H9 (cell line): ENCODE data around the gene CAMTA1. TPM values are rescaled to one million over a fixed set of nuclear protein-coding genes. Genes with fewer than 3 reads are reported as not detected.

ENCODE experiments used
- DNase-seq: peaks from one replicate; pipeline ENCODE4 v3.0.0-alpha.2; 2017
- H2AFZ ChIP-seq: one replicate; pipeline ENCODE4 v1.6.1; 2013; ENCODE audit warnings: mild to moderate bottlenecking, low read length, control low read depth, moderate library complexity
- H2AK5ac ChIP-seq: 2 replicates; pipeline ENCODE4 v1.6.1; 2013; ENCODE audit warnings: low read length, control low read depth, mixed read lengths; ENCODE audit not compliant: insufficient read length
- H2BK120ac ChIP-seq: one replicate; pipeline ENCODE4 v1.6.1; 2013; ENCODE audit warnings: low read depth, mild to moderate bottlenecking, low read length, control low read depth, inconsistent platforms; ENCODE audit not compliant: poor library complexity, severe bottlenecking
- H2BK12ac ChIP-seq: 2 replicates; pipeline ENCODE4 v1.6.1; 2013; ENCODE audit warnings: low read length, control low read depth, mixed read lengths, low read depth; ENCODE audit not compliant: insufficient read length
- H2BK15ac ChIP-seq: 2 replicates; pipeline ENCODE4 v1.6.1; 2013; ENCODE audit warnings: low read depth, low read length, control low read depth
- H2BK20ac ChIP-seq: one replicate; pipeline ENCODE4 v1.6.1; 2013; ENCODE audit warnings: low read depth, mild to moderate bottlenecking, low read length, control low read depth, inconsistent platforms; ENCODE audit not compliant: poor library complexity, severe bottlenecking
- H2BK5ac ChIP-seq: 2 replicates; pipeline ENCODE4 v1.6.1; 2013; ENCODE audit warnings: low read length, control low read depth, mixed read lengths; ENCODE audit not compliant: insufficient read length
- H3K14ac ChIP-seq: 2 replicates; pipeline ENCODE4 v1.6.1; 2013; ENCODE audit warnings: low read length, control low read depth; ENCODE audit not compliant: insufficient read depth
- H3K18ac ChIP-seq: 2 replicates; pipeline ENCODE4 v1.6.1; 2013; ENCODE audit warnings: low read depth, mild to moderate bottlenecking, mixed read lengths, low read length, control low read depth; ENCODE audit not compliant: insufficient read length
- H3K23ac ChIP-seq: 2 replicates; pipeline ENCODE4 v1.6.1; 2013; ENCODE audit warnings: low read length, control low read depth, mixed read lengths, low read depth; ENCODE audit not compliant: insufficient read length
- H3K23me2 ChIP-seq: 2 replicates; pipeline ENCODE4 v1.6.1; 2013; ENCODE audit warnings: low read depth, mild to moderate bottlenecking, mixed read lengths, low read length, control low read depth; ENCODE audit not compliant: insufficient read length, poor library complexity, severe bottlenecking
- H3K27ac ChIP-seq: 2 replicates; pipeline ENCODE4 v1.5.1; 2013; ENCODE audit warnings: low read length, control low read depth, mixed read lengths, low read depth; ENCODE audit not compliant: insufficient read length
- H3K27me3 ChIP-seq: 2 replicates; pipeline ENCODE4 v1.6.1; 2013; ENCODE audit warnings: low read length, control low read depth, inconsistent platforms; ENCODE audit not compliant: insufficient read depth
- H3K4ac ChIP-seq: 2 replicates; pipeline ENCODE4 v1.6.1; 2013; ENCODE audit warnings: low read depth, mild to moderate bottlenecking, control low read depth, inconsistent platforms, low read length, moderate library complexity
- H3K4me1 ChIP-seq: 2 replicates; pipeline ENCODE4 v1.6.1; 2013; ENCODE audit warnings: low read length, control low read depth, inconsistent platforms; ENCODE audit not compliant: insufficient read depth
- H3K4me2 ChIP-seq: 2 replicates; pipeline ENCODE4 v1.6.1; 2013; ENCODE audit warnings: low read length, control low read depth, mixed read lengths; ENCODE audit not compliant: insufficient read length, insufficient read depth
- H3K56ac ChIP-seq: 2 replicates; pipeline ENCODE4 v1.6.1; 2013; ENCODE audit warnings: low read depth, mild to moderate bottlenecking, mixed read lengths, low read length, control low read depth; ENCODE audit not compliant: insufficient read length
- H3K79me1 ChIP-seq: 2 replicates; pipeline ENCODE4 v1.6.1; 2013; ENCODE audit warnings: low read depth, mild to moderate bottlenecking, moderate library complexity, low read length, control low read depth, inconsistent platforms; ENCODE audit not compliant: insufficient read depth, poor library complexity, severe bottlenecking
- H3K79me2 ChIP-seq: 2 replicates; pipeline ENCODE4 v1.6.1; 2013; ENCODE audit warnings: low read length, control low read depth, inconsistent platforms; ENCODE audit not compliant: insufficient read depth
- H3K9ac ChIP-seq: 2 replicates; pipeline ENCODE4 v1.6.1; 2013; ENCODE audit warnings: low read length, control low read depth, mixed read lengths; ENCODE audit not compliant: insufficient read length; ENCODE audit errors: extremely low read depth
- H3K9me3 ChIP-seq: one replicate; pipeline ENCODE4 v1.6.1; 2013; ENCODE audit warnings: low read depth, low read length, inconsistent platforms; ENCODE audit not compliant: control insufficient read depth
- H3T11ph ChIP-seq: one replicate; pipeline ENCODE4 v1.6.1; 2013; ENCODE audit warnings: mild to moderate bottlenecking, low read length, control low read depth, inconsistent platforms
- H4K20me1 ChIP-seq: one replicate; pipeline ENCODE4 v1.6.1; 2013; ENCODE audit not compliant: control insufficient read depth, insufficient read length, insufficient read depth
- H4K5ac ChIP-seq: 2 replicates; pipeline ENCODE4 v1.6.1; 2013; ENCODE audit warnings: low read depth, mild to moderate bottlenecking, mixed read lengths, low read length, control low read depth; ENCODE audit not compliant: insufficient read length
- H4K8ac ChIP-seq: replicated peaks from 2 replicates; pipeline ENCODE4 v1.6.1; 2013; ENCODE audit warnings: low read length, control low read depth, mixed read lengths, low read depth; ENCODE audit not compliant: insufficient read length
- H4K91ac ChIP-seq: 2 replicates; pipeline ENCODE4 v1.6.1; 2013; ENCODE audit warnings: low read depth, mild to moderate bottlenecking, moderate library complexity, mixed read lengths, low read length, control low read depth; ENCODE audit not compliant: insufficient read length
- H3K27ac Mint-ChIP-seq, 3 experiments: 2 replicates in 2 of 3; 3 replicates in 1 of 3; pipeline ENCODE4 v1.8.0; 2020 to 2021; ENCODE audit warnings: mixed read lengths in 3 of 3, mild to moderate bottlenecking in 1 of 3, moderate library complexity in 1 of 3
- H3K27me3 Mint-ChIP-seq: 2 replicates; pipeline ENCODE4 v1.8.0; 2021; ENCODE audit warnings: low read depth, mild to moderate bottlenecking, moderate library complexity, mixed read lengths
- H3K36me3 Mint-ChIP-seq, 3 experiments: 2 replicates in 2 of 3; 3 replicates in 1 of 3; pipeline ENCODE4 v1.8.0; 2020 to 2021; ENCODE audit warnings: low read depth in 3 of 3, mixed read lengths in 3 of 3; ENCODE audit not compliant: insufficient read depth in 1 of 3
- H3K4me1 Mint-ChIP-seq, 2 experiments: 2 replicates each; pipeline ENCODE4 v1.8.0; 2020; ENCODE audit warnings: mixed read lengths in 2 of 2
- H3K4me3 Mint-ChIP-seq, 2 experiments: 2 replicates in 1 of 2; 3 replicates in 1 of 2; pipeline ENCODE4 v1.8.0; 2020 to 2021; ENCODE audit warnings: mild to moderate bottlenecking in 2 of 2, mixed read lengths in 2 of 2, moderate library complexity in 1 of 2
- H3K9me3 Mint-ChIP-seq, 2 experiments: 2 replicates in 1 of 2; 3 replicates in 1 of 2; pipeline ENCODE4 v1.8.0; 2020; ENCODE audit warnings: mild to moderate bottlenecking in 2 of 2, mixed read lengths in 2 of 2, moderate library complexity in 1 of 2
- WGBS: extraction: QIAGEN DNeasy Blood & Tissue Kit; methylation state at CpG from one replicate; pipeline ENCODE4 v1.1.7; 2013; ENCODE audit warnings: missing lambda C conversion rate, low lambda C conversion rate, mixed read lengths; ENCODE audit not compliant: insufficient read length; ENCODE audit errors: extremely low coverage; 5-methylcytosine and 5-hydroxymethylcytosine counted together
- total RNA-seq: library from RNA; stranded (reverse); gene quantifications from 2 replicates; pipeline ENCODE4 v1.2.1, GENCODE V29; 2021
- TF ChIP-seq, protein P1 (sequence below): fragments of 200-600 bp; sonication (generic); conservative IDR thresholded peaks from 3 replicates; pipeline ENCODE4 v1.8.0; 2021; ENCODE audit warnings: antibody characterized with exemption, mild to moderate bottlenecking

CAMTA1 gene
- total RNA-seq, 1 experiment from 2014 or later, result 115 TPM

DNA sequence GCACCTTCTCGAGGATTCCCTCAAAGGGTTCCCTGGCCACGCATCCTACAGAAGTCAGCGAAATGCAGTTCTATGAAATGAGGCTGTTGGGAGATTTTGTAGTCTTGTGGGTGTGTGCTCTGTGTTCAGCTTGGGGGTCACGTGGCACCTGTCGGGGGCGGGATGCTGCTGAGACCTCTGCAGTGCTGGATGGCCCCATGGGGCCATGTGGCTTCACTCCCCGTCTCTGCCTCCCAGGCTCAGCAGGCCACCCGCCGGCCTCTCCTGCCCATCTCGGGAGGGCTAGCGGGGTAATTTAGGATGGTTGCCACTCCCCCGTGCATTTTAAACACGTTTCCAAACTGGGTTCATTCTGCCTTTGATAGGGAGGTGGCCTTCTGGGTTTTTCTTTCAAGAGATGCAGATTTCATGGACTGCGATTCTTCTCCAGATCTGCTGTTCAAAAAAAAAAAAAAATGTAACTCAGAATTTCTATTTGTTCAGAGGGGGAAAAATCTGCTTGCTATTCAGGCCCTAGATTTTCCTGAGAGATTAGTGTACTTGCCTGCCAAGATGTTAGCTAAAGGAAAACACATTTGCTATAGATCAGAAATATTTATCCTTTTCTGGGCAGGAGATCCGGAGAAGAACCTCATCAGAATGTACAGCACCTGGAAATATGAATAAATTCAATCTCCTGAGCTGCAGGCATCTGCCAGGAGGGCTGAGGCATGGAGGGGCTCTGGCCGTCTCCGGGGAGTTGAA lies 708.6 kb downstream of the CAMTA1 start:
- Histone ChIP-seq H4K5ac (no peak overlapping the region), H3K9ac (no peak overlapping the region), H3K4ac (no peak overlapping the region), H3K4me2 (no peak overlapping the region), H3K14ac (no peak overlapping the region; the same call in 1 of the 2 replicates), H3K23ac (no peak overlapping the region), H3K27ac (no peak overlapping the region), H2AK5ac (no peak overlapping the region), H3K18ac (no peak overlapping the region), H4K8ac (no peak overlapping the region), H3K79me1 (no peaks in the 10 kb centered on the region), H3K4me1 (no peaks in the 10 kb centered on the region), H3K56ac (no peak overlapping the region), H4K20me1 (no peaks in the 10 kb centered on the region), H3K23me2 (no peaks in the 10 kb centered on the region), H3T11ph (no peak overlapping the region), H3K9me3 (no peaks in the 10 kb centered on the region), H2BK15ac (no peak overlapping the region), H3K79me2 (no peaks in the 10 kb centered on the region), H2AFZ (no peak overlapping the region), H2BK5ac (no peak overlapping the region), H3K27me3 (no peaks in the 10 kb centered on the region), H2BK20ac (no peak overlapping the region), H2BK120ac (no peak overlapping the region), H2BK12ac (no peak overlapping the region), H4K91ac (no peak overlapping the region)
- no peak overlapping the region for H3K27ac Mint-ChIP-seq
- no peak for DNase-seq
- WGBS, result no CpG with 5 or more reads among the region's 17 CpGs
- TF ChIP-seq, protein P1, sequence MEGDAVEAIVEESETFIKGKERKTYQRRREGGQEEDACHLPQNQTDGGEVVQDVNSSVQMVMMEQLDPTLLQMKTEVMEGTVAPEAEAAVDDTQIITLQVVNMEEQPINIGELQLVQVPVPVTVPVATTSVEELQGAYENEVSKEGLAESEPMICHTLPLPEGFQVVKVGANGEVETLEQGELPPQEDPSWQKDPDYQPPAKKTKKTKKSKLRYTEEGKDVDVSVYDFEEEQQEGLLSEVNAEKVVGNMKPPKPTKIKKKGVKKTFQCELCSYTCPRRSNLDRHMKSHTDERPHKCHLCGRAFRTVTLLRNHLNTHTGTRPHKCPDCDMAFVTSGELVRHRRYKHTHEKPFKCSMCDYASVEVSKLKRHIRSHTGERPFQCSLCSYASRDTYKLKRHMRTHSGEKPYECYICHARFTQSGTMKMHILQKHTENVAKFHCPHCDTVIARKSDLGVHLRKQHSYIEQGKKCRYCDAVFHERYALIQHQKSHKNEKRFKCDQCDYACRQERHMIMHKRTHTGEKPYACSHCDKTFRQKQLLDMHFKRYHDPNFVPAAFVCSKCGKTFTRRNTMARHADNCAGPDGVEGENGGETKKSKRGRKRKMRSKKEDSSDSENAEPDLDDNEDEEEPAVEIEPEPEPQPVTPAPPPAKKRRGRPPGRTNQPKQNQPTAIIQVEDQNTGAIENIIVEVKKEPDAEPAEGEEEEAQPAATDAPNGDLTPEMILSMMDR, result no peak
- H3K9me3 Mint-ChIP-seq, result peaks cover 7 to 10% of the 10 kb centered on the region in 2 experiments; a peak in 2 of 5 replicates
- no peaks in the 10 kb centered on the region; a peak in 1 of 7 replicates for H3K36me3 Mint-ChIP-seq
- H3K27me3 Mint-ChIP-seq, result no peaks in the 10 kb centered on the region
- peaks cover 5 to 28% of the 10 kb centered on the region in 2 experiments; a peak in 3 of 4 replicates for H3K4me1 Mint-ChIP-seq
- no peak overlapping the region for H3K4me3 Mint-ChIP-seq
